Vagina (tissue), 2 donors: ENCODE measurements around the gene TRAF5.

ENCODE experiments used
- CTCF ChIP-seq, 3 experiments: fragments of 450-650 bp in 2 of 3; fragments of 200-600 bp in 1 of 3; sonication (generic) in 1 of 3; IDR thresholded peaks; one replicate each; pipeline ENCODE4 v1.5.1; 2017 to 2019; ENCODE audit warnings: antibody characterized with exemption in 3 of 3, mild to moderate bottlenecking in 2 of 3, moderate library complexity in 2 of 3
- POLR2A ChIP-seq, 2 donors: fragments of 450-650 bp; IDR thresholded peaks; one replicate each; pipeline ENCODE4 v1.6.1; 2017; ENCODE audit warnings: antibody characterized with exemption in 2 of 2, mild to moderate bottlenecking in 2 of 2, moderate library complexity in 2 of 2
- POLR2AphosphoS5 ChIP-seq, 2 donors: sonication (generic); formaldehyde crosslinking; IDR thresholded peaks; one replicate each; pipeline ENCODE4 v1.9.0; 2017; ENCODE audit warnings: antibody characterized with exemption in 2 of 2, mild to moderate bottlenecking in 2 of 2, low read depth in 1 of 2; ENCODE audit not compliant: insufficient read depth in 1 of 2

- TF ChIP-seq CTCF (IDR thresholded peaks at IDR 0.05) (no peak), POLR2A (IDR thresholded peaks at IDR 0.05) (no peak), POLR2AphosphoS5 (IDR thresholded peaks at IDR 0.05; ENCODE audit: insufficient read depth in 1 of 2, low read depth in 1 of 2) (no peak)
Observed at GRCh38 chr1:211347077-211347844, 20.6 kb downstream of the TRAF5 start.
